ENCODE data around the gene IL17D. TPM values are rescaled to one million over a fixed set of nuclear protein-coding genes. Genes with fewer than 3 reads are reported as not detected.
"Not testable (repeated sequence)": the region's sequence is repeated elsewhere in the genome, so short reads cannot be mapped to it uniquely, and the experiment has no call there.

Gene IL17D
- total RNA-seq, result not detected

- Mint-ChIP-seq H3K4me1 (peaks cover 14% of the 10 kb centered on the region), H3K4me3 (peak within 1 kb of the TSS; percentile 82), H3K27ac (no peak within 1 kb of the TSS), H3K36me3 (ENCODE audit: low read depth) (no peaks in the 10 kb centered on the region), H3K27me3 (peaks cover 45% of the 10 kb centered on the region), H3K9me3 (no peaks in the 10 kb centered on the region)
- peak; percentile 30 for DNase-seq
- ChIA-PET CTCF (interaction anchor here (0.6 to 2.9 kb wide), 16 partner anchors 9 to 716 kb away, joined by 3 to 16 read pairs (median 4); partner anchors contain the start of gene CRYL1), POLR2A (interaction anchor here (1.0 to 4.1 kb wide), 2 partner anchors 70 to 177 kb away, joined by 3 to 16 read pairs; partner anchors contain the start of genes CRYL1 and EEF1AKMT1)
Measured at GRCh38 chr13:20702915-20703779, at the start of gene IL17D. TSS of gene IL17D (plus strand) at chr13:20703699. CDS start at chr13:20704002, 303 bp downstream.

DNA sequence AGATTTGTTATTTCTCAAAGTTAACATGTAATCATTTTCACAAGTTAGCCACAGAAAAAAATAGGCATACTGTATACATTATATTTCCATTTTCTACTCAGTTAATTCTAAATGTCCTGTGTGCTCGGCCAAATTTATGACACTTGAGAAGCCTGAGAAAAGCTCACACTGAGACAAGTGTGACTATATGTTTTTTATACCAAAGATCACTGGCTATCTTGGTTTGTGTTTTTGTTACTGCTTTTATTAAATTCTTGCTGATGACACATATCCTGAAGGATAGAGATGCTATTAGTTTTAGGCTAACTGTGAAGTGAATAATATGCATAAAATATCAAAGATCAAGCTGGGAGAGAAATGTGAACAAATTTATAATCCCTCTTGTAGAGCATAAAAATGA, 49.3 kb upstream of the IL17D start:
- ChIA-PET CTCF (interaction anchor here (1.8 kb wide), 1 partner anchor 162 kb away, joined by 5 read pairs; no protein-coding TSS in a partner anchor), POLR2A (no interaction called here)
- no peak overlapping the region for H3K27ac Mint-ChIP-seq
- H3K36me3 Mint-ChIP-seq (ENCODE audit: low read depth), result no peaks in the 10 kb centered on the region
- DNase-seq, result no peak
- H3K9me3 Mint-ChIP-seq, result no peaks in the 10 kb centered on the region
- H3K4me1 Mint-ChIP-seq, result no peaks in the 10 kb centered on the region
- H3K4me3 Mint-ChIP-seq, result no peak overlapping the region
- H3K27me3 Mint-ChIP-seq, result no peaks in the 10 kb centered on the region

- Mint-ChIP-seq H3K4me1 (no peaks in the 10 kb centered on the region), H3K27ac (no peak overlapping the region), H3K9me3 (no peaks in the 10 kb centered on the region), H3K27me3 (no peaks in the 10 kb centered on the region), H3K4me3 (no peak overlapping the region), H3K36me3 (ENCODE audit: low read depth) (no peaks in the 10 kb centered on the region)
- no peak for DNase-seq
- ChIA-PET POLR2A (no interaction called here), CTCF (no interaction called here)
Measured at GRCh38 chr13:20658451-20659040, 45.0 kb upstream of the IL17D start.

GRCh38 chr13:20664351-20664750, 39.1 kb upstream of the IL17D start:
- H3K9me3 Mint-ChIP-seq, result no peaks in the 10 kb centered on the region
- no peak overlapping the region for H3K4me3 Mint-ChIP-seq
- no peak overlapping the region for H3K27ac Mint-ChIP-seq
- ChIA-PET CTCF (interaction anchor here (0.6 to 1.2 kb wide), 2 partner anchors 45 to 164 kb away, joined by 3 to 4 read pairs; no protein-coding TSS in a partner anchor), POLR2A (no interaction called here)
- H3K27me3 Mint-ChIP-seq, result no peaks in the 10 kb centered on the region
- no peak for DNase-seq
- no peaks in the 10 kb centered on the region for H3K36me3 Mint-ChIP-seq (ENCODE audit: low read depth)
- no peaks in the 10 kb centered on the region for H3K4me1 Mint-ChIP-seq

- ChIA-PET POLR2A (no interaction called here), CTCF (no interaction called here)
- Mint-ChIP-seq H3K36me3 (ENCODE audit: low read depth) (no peaks in the 10 kb centered on the region), H3K4me3 (no peak overlapping the region), H3K27me3 (no peaks in the 10 kb centered on the region), H3K27ac (no peak overlapping the region), H3K4me1 (no peaks in the 10 kb centered on the region), H3K9me3 (no peaks in the 10 kb centered on the region)
- DNase-seq, result no peak
Measured at GRCh38 chr13:20666948-20667347, 36.6 kb upstream of the IL17D start.

- ChIA-PET POLR2A (interaction anchor here (0.6 to 1.5 kb wide), 2 partner anchors 9 to 105 kb away, joined by 3 to 4 read pairs; no protein-coding TSS in a partner anchor), CTCF (interaction anchor here (0.6 kb wide), 1 partner anchor 9 kb away, joined by 3 read pairs; no protein-coding TSS in a partner anchor)
- no peaks in the 10 kb centered on the region for H3K36me3 Mint-ChIP-seq (ENCODE audit: low read depth)
- no peaks in the 10 kb centered on the region for H3K27me3 Mint-ChIP-seq
- H3K27ac Mint-ChIP-seq, result no peak overlapping the region
- H3K4me3 Mint-ChIP-seq, result no peak overlapping the region
- H3K9me3 Mint-ChIP-seq, result no peaks in the 10 kb centered on the region
- no peak for DNase-seq
- H3K4me1 Mint-ChIP-seq, result no peaks in the 10 kb centered on the region
Measured at GRCh38 chr13:20667857-20668437, 35.6 kb upstream of the IL17D start.

DNA sequence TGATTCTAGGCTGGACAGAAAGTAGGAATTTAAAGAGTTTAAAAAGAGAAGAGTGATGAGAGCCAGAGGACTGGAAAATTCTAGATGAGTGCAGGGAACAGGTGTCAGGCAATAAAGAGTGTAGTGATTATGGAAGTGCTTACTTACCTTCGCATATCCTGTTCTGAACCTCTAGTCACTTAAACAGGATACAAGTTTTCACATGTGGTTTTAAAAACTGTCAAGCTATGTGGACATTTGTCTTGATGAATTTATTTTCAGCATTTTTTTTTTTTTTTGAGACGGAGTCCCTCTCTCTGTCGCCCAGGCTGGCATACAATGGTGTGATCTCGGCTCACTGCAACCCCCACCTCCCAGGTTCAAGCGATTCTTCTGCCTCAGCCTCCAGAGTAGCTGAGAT, 34.3 kb upstream of the IL17D start:
- ChIA-PET POLR2A (no interaction called here), CTCF (interaction anchor here (0.7 kb wide), 1 partner anchor 189 kb away, joined by 3 read pairs; no protein-coding TSS in a partner anchor)
- Mint-ChIP-seq H3K36me3 (ENCODE audit: low read depth) (no peaks in the 10 kb centered on the region), H3K4me3 (no peak overlapping the region), H3K27ac (no peak overlapping the region), H3K27me3 (no peaks in the 10 kb centered on the region), H3K4me1 (no peaks in the 10 kb centered on the region), H3K9me3 (no peaks in the 10 kb centered on the region)
- no peak for DNase-seq

- CTCF ChIA-PET, result no interaction called here
- POLR2A ChIA-PET, result no interaction called here
- no peaks in the 10 kb centered on the region for H3K36me3 Mint-ChIP-seq (ENCODE audit: low read depth)
Measured at GRCh38 chr13:20671789-20672188, 31.7 kb upstream of the IL17D start.

DNA sequence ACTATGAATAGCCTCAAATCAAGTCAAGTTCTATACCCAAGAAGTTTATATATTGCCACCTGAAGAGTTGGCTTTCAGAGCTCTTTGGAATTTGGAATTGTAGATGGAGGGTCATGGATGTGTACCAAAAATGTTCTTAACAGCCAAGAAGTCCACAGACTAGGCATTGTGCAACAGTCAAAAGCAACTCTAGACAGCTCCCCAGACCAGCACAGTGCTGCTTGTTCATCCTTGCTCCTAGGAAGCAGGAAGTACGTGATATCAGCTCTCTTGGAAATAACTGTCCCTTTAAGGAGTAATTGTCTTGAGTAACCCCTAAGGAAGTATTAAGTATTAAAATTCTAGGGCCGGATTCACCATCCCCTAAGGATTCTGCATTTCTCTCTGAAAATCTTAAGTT, 30.7 kb upstream of the IL17D start:
- Mint-ChIP-seq H3K27me3 (no peaks in the 10 kb centered on the region), H3K4me3 (no peak overlapping the region), H3K36me3 (ENCODE audit: low read depth) (no peaks in the 10 kb centered on the region), H3K27ac (no peak overlapping the region), H3K9me3 (no peaks in the 10 kb centered on the region), H3K4me1 (no peaks in the 10 kb centered on the region)
- ChIA-PET POLR2A (no interaction called here), CTCF (no interaction called here)
- no peak for DNase-seq

More at GRCh38 chr13:20671789-20672188, 31.7 kb upstream of the IL17D start:
- Mint-ChIP-seq H3K4me3 (no peak overlapping the region), H3K27me3 (no peaks in the 10 kb centered on the region), H3K4me1 (no peaks in the 10 kb centered on the region), H3K27ac (no peak overlapping the region), H3K9me3 (no peaks in the 10 kb centered on the region)
- no peak for DNase-seq

DNA sequence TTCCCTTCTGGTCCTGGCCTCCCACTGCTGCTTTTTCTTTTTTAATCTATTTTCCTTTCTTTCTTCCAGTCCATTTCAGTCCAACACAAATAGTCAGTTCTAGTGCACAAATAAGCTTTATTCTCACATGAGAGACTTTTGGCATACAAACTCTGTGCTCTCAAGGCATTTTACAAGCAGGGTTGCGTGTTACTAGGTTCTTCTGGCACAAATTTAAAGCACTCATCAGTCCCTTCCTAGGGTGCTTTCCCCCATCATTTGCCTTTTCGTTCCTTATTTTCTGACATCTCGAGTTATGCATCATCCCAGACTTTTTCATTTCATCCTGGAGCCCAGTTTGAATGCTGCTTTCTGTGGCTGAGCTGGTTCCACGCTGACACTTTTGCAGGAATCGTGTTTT, 29.8 kb upstream of the IL17D start:
- no peak for DNase-seq
- Mint-ChIP-seq H3K36me3 (ENCODE audit: low read depth) (no peaks in the 10 kb centered on the region), H3K9me3 (no peaks in the 10 kb centered on the region), H3K4me3 (no peak overlapping the region), H3K27ac (no peak overlapping the region), H3K4me1 (no peaks in the 10 kb centered on the region), H3K27me3 (no peaks in the 10 kb centered on the region)
- POLR2A ChIA-PET, result no interaction called here
- CTCF ChIA-PET, result no interaction called here

- POLR2A ChIA-PET, result no interaction called here
- Mint-ChIP-seq H3K4me3 (no peak overlapping the region), H3K27me3 (no peaks in the 10 kb centered on the region)
Measured at GRCh38 chr13:20676213-20676612, 27.3 kb upstream of the IL17D start.

GRCh38 chr13:20678606-20679005, 24.9 kb upstream of the IL17D start:
- H3K27ac Mint-ChIP-seq; POLR2A ChIA-PET; CTCF ChIA-PET; H3K4me3 Mint-ChIP-seq; H3K27me3 Mint-ChIP-seq; H3K9me3 Mint-ChIP-seq; H3K36me3 Mint-ChIP-seq (ENCODE audit: low read depth); DNase-seq; H3K4me1 Mint-ChIP-seq: not testable (repeated sequence)

More at GRCh38 chr13:20676213-20676612, 27.3 kb upstream of the IL17D start:
- no peak for DNase-seq
- H3K27ac Mint-ChIP-seq, result no peak overlapping the region
- H3K9me3 Mint-ChIP-seq, result no peaks in the 10 kb centered on the region
- CTCF ChIA-PET, result interaction anchor here (0.6 kb wide), 1 partner anchor 9 kb away, joined by 3 read pairs; no protein-coding TSS in a partner anchor
- H3K4me1 Mint-ChIP-seq, result no peaks in the 10 kb centered on the region
- H3K36me3 Mint-ChIP-seq (ENCODE audit: low read depth), result no peaks in the 10 kb centered on the region

GRCh38 chr13:20679879-20680278, 23.6 kb upstream of the IL17D start:
- Mint-ChIP-seq H3K27me3 (no peaks in the 10 kb centered on the region), H3K36me3 (ENCODE audit: low read depth) (no peaks in the 10 kb centered on the region), H3K4me3 (no peak overlapping the region), H3K9me3 (no peaks in the 10 kb centered on the region), H3K27ac (no peak overlapping the region), H3K4me1 (no peaks in the 10 kb centered on the region)
- DNase-seq, result no peak
- ChIA-PET CTCF (interaction anchor here (1.6 kb wide), 1 partner anchor 9 kb away, joined by 3 read pairs; no protein-coding TSS in a partner anchor), POLR2A (no interaction called here)
